HG03558 (cell line): ENCODE results near the gene TECPR2.
"Not testable (repeated sequence)": the region's sequence is repeated elsewhere in the genome, so short reads cannot be mapped to it uniquely, and the experiment has no call there.

Source experiments
- ATAC-seq: cut with Tn5 transposase; IDR thresholded peaks from one replicate; pipeline ENCODE4 v1.9.1; 2021; ENCODE audit warnings: moderate number of reproducible peaks; ENCODE audit not compliant: unreplicated experiment; ENCODE audit errors: extremely low read depth

The TECPR2 gene

DNA sequence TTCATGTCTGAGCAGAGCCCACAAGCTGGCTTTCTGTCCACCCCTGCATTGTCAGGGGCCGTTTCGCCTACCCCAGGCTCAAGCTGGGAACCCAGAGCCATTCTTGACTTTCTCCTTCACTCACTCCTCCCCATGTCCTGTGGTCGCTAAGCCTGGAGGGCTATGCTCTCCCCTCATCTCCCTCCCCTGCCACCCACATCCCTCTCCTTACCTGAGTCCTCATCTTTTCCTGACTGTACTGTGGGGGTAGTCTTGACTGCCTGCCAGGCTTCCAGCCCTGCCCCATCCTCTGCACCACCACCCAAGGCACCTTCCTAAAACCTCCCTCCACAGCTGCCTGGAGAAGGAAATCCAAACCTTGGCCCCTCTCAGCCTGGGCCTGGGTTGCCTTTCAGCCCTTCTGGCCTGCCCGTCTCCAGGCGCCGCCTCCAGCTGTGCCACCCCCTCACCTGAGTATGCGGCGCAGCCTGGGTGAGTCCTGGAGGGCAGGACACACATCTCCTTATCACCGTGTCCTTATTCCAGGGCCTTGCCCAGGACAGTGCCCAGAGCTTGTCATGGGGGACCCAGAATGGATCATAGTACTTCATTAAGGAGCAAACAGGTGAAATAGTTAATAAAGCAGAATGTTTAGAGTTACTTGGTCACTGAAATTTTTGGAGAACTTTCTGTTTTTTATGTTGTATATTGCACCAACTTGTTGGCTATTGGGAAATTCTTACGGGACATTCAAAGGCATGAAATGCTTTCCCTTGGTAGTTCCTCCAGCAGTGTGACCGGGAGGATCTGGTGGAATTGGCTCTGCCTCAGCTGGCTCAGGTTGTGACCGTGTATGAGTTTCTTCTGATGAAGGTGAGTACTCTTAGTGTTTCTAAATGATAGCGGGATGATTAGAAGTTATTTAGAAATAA is 28.7 kb upstream of the TECPR2 start:
- no peak for ATAC-seq

DNA sequence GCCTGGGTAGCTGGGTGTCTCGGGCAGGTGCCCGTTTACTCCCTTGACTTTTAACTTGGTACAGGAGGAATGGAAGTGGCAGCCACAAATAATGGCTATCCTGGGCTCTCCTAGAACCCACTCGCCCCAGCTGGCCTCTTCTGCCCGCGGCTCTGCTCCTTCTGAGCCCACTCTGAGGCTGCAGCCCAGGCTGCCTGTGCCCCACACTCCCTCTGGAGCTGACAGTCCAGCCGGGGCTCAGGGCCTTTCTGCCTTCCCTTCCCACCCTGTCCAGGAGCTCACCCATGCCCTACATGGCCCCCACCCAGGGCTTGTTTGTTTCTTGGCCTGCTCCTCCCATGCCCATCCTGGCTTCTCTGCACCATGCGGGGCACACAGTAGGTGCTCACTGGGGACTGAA is 27.6 kb upstream of the TECPR2 start:
- ATAC-seq = no peak

DNA sequence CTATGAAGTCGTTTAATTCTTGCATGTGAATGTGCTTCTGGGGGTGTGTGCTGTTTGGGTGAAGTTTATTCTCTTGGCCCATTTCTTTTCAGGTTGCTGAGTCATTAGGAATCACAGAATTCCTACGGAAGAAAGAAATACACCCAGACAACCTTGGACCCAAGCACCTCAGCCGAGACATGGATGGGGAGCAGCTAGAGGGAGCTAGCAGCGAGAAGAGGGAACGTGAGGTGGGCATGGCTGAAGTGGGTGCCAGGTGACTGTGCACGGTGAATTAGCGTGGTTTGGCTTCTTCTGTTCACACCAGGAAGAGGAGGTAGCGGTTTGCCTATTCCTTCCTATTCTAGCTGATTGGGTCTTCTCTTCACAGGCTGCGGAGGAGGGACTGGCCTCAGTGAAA is 24.0 kb upstream of the TECPR2 start:
- no peak for ATAC-seq

DNA sequence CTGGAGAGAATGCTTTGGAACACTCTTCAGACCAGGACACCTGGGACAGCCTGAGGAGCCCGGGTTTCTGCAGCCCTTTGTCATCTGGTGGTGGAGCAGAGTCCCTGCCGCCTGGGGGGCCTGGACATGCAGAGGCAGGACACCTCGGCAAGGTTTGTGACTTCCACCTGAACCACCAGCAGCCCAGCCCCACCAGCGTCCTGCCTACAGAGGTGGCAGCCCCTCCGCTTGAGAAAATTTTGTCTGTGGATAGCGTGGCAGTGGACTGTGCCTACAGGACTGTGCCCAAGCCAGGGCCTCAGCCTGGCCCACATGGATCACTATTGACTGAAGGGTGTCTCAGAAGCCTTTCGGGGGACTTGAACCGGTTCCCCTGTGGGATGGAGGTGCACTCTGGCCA is 21.2 kb upstream of the TECPR2 start:
- no peak for ATAC-seq

DNA sequence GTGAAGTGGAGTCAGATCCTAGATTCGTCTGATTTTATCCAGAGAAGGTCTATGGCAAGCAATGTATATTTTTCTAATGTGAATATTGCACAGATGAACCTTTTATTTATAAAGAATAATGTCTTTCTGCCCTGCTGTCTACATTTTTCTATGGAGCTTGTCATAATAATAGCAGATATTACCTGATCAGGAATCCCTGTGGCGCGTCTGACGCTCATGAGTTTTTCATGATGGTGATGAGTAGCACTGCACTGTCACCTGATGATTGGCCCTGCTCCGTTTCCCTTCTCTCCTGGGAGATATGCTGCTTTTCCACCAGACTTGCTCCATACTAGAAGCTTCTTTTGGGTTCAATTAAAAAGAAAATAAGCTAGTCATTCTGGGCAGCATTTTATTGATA is 20.5 kb upstream of the TECPR2 start:
- ATAC-seq = no peak

DNA sequence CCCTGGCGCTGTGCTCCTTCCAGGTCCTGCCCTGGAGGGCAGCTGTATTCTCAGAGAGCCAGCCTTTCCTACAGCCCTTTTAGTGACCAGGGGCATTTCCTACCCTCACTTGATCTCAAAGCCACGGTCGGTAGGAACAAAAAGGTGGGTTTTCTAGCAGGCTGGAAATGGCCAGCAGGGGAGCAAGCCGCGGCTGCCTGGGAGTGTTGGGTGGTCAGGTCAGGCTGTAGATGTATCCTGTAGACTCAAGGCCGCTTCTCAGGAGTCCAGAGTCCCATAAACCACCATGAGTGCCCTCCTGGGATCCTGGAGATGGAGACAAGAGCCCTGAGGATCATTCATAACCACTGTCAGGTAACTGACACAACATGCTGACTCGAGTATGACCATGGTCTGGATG is 18.7 kb upstream of the TECPR2 start:
- ATAC-seq = no peak

DNA sequence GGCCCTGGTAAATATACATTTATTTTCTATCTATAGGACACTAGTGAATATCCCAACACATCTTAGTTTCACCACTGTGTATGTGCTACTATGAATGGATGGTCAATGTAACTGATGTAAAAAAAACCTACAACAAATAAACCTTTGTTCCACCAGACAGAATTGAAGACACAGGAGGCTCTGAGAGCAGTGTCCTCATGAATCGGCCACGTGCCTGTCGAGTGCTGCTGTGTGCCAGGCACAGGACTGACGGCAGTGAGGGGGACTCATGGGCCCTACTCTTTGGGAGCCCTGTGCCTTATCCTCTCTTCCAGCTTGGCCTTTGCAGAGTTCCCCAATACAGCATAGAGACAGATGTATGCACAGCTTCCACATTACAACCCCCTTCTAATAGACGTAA is 18.3 kb upstream of the TECPR2 start:
- ATAC-seq = no peak

DNA sequence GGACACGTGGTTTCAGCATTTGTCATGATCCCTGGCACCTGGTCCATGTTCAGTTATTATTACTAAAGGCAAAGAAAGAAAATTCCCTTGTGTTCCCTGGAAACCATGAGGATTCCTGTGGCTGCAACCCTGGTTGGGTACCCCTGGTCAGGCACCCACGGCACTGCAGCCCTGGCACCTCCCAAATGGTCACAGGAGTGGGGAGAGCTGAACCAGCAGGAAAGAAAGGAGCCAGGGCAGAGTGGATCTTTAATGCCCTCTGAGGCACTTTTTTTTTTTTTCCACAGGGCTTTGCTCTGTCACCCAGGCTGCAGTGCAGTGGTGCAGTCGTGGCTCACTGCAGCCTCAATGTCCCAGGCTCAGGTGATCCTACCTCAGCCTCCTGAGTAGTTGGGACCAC is 17.5 kb upstream of the TECPR2 start:
- ATAC-seq = no peak

DNA sequence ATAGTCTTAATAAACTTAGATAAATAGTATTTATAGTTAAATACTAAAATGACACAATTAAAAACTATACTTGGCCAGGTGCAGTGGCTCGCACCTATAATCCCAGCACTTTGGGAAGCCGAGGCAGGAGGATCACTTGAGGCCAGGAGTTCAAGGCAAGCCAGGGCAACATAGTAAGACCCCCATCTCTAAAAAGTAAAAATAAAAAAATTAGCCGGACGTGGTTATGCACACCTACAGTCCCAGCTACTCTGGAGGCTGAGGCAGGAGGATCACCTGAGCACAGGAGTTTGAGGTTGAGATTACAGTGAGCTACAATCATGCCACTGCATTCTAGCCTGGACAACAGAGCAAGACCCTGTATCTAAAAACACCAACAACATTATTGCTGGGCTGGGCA is 16.1 kb upstream of the TECPR2 start:
- ATAC-seq = no peak

DNA sequence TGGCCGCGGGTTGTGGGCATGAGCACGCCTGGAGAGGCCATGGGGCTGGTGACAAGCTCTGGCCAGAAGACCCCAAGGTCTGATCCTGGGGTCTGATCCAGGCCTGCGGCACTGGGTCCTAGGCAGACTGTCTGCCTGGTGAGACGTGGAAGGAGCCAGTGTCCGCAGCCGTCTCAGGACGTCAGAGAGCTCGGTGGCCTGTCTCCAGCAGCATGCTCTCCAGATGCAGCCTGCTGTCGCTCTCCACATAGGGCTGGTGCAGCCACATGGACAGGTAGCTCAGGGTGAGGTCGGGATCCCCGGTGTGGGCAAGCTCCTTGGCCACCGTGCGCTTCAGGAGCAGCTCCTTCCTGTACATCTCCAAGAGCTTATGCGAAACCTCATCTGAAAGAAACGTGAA is 14.4 kb upstream of the TECPR2 start:
- no peak for ATAC-seq

DNA sequence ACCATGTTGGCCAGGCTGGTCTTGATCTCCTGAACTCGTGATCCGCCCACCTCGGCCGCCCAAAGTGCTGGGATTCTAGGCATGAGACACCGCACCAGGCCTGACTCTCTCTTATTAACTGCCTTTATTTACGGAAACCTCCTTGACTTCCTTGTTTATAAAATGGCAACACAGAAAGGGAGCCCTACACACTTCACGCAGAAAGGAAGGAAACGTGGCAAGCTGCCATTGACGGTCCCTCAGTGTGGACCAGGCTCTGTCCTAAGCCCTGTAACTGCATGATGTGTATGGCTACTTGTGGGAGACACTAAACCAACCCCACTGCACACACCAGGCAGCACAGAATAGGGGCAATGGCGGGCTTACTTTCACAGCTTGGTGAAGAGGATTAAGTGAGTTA is 11.7 kb upstream of the TECPR2 start:
- ATAC-seq = no peak

DNA sequence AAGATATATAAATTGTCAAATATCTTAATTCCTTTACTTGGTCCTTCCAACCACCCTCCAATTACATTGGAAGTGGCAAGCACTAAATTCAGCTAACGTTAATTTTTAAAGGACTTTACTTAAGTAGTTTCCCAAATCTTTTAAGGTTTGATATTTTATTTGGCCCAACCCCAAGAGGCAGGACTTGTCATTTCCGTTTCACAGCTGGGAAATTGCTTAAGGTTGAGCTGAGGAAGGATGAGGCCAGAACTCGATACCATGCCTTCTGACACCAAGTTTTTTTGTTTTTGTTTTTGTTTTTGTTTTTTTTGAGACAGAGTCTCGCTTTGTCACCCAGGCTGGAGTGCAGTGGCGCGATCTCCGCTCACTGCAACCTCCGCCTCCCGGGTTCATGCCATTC is 11.1 kb upstream of the TECPR2 start:
- ATAC-seq = not testable (repeated sequence)

DNA sequence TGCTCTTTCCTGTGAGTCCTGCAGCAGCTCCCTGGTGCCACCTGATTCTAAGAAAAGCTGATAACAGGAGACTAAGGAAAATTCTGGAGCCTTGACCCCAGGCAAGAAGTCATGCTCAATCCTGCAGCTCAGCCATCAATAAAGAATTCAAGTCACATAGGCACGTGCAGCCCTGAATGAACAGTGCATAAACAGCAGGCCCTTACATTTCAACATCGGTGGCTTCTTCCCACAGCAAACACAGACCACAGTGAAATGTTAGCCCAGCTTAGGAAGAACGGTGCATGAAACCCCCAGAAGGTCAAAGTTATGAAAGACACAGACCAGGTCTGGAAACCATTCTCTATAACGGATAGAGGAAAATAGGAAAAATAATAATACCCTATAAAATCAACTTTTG is 10.5 kb upstream of the TECPR2 start:
- no peak for ATAC-seq

DNA sequence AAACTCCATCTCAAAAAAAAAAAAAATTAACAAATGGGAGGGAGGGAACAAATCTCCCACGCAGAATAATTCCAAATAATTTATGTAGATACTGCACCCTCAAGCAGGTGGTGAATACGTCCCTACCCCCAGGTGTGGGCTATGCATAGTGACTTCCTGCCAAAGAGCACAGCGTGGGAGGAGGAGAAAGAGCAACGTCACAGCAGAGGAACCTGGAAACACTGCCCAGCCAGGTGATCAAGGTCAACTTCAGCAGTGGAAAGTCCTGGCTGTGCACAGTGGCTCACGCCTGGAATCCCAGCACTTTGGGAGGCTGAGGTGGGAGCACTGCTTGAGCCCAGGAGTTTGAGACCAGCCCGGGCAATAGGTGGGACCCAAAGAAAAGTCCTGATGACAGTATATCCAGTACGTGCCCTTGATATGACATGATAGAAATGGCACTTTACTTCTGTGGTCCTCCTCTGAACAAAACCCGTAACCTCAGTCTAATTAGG is 9.6 kb upstream of the TECPR2 start:
- ATAC-seq = no peak

DNA sequence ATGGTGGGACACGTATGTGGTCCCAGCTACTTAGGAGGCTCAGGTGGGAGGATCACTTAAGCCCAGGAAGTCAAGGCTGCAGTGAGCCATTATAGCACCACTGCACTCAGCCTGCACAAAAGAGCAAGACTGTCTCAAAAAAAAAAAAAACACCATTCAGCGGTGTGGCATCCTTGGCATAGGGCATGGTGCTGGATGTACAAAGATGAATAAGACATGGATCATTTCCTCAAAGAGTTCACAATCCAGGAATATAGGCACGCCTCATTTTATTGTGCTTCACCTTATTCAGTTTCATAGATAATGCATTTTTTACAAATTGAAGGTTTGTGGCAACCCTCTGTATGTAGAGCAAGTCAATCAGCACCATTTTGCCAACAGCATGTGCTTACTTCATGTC is 6.5 kb upstream of the TECPR2 start:
- no peak for ATAC-seq

DNA sequence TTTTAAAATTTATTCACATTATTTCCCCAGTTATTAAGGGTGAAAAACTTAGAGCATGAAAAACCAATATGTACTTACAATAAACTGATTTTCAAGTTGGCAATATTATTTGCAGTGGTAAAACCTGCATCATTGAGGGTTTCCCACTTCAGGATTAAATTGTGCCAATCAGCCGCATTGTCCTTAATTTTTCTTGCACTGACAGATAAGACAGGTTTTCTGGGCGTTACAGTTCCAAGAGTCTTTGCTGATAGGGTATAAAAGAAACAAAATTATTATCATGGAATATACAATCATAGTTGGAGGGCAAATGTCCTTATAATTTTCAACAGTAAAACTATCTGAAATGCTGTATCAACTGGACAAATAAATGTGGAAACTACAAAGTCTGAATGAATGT is 3.4 kb upstream of the TECPR2 start:
- no peak for ATAC-seq

DNA sequence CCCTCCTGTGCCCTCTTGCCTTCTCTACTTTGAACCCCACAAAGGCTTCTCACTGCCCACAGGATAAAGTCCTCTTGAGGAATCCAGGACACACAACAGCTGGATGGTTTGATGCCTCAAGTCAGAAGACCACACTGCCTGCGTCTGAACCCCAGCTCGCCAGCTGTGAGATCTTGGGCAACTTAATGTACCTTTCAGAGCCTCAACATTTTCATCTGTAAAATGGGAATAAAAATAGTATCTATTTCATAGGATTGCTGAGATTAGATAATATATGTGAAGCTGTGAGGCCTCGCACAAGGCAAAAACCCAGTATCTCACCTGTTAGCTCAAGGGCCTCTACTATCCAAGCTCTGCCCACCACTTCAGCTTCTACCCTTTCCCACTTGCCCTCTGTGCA is 2.4 kb upstream of the TECPR2 start:
- ATAC-seq = no peak

DNA sequence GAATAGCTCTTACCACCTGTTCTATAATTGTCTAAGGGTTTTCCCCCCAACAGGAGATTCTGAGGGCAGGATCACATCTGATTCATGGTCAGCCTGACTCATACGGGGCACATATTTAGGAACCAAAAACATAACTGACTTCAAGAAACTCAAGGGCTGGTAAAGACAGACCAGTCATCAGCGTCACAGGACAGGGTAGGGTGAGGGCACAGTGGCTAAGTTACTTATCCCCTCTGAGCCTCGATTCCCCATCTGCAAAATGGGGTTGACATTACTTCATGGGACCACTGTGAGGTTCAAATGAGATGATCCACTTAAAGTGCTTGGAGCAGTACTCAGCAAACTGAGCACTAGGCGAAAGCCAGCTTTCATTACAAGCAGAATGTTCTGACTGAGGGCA is 657 bp upstream of the TECPR2 start:
- ATAC-seq = peak; percentile 56

DNA sequence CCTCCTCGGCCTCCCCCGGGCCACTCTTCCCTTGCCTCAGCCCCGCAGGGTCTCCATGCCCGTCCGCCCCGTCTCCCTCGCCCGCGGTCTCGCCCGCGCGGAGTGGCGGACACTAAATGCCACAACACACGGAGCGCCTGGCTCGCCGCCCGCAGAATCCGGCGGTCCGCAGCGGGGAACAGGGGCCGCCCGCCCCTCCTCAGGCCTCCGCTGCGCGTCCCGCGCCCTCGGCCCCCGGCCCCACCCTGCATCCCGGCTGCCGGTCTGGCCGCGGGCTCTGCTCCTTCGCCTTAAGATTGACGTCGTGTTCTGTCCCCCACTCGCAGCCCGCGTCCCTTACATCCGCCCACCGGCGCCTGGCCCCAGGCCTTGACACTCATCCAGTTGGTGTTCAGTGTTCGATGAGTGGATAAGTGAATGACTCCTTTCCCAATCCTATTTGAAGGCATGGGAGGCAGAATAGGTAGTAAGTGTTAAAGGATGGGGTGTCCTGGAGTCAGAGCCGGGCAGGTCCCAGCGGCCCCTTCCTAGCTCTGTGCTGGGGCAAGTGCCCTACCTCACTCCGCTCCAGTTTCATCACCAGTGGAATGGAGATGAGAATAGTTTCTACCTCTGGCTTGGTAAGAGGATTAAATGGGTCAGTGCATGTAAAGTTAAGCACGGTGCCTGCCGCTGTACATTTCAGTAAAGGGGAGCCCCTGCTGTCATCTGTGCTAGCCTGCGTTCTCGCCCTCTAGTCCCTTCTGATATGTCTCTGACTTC is 622 bp downstream of the TECPR2 start:
- ATAC-seq = no peak

DNA sequence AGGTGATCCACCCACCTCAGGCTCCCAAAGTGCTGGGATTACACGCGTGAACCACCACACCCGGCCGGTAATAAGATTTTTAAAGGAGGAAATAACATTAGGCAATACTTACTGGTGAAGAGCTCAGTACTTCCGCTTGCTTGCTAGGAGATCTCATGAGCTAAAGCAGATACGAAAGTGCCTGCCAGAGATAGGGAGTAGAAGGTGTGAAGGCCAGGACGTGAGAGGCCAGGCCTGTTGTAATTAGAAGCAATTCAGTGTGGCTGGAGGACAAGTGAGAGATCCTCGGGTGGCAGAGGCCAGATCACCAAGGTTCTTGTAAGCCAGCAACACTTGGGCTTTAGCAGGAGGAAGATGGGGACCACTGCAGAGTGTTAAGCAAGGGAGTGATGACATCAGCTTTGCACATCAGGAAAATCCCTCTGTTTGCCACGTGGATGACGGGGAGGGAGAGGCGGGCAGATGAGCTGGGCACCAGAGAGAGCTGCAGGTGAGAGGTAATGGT is 7.6 kb downstream of the TECPR2 start:
- no peak for ATAC-seq

DNA sequence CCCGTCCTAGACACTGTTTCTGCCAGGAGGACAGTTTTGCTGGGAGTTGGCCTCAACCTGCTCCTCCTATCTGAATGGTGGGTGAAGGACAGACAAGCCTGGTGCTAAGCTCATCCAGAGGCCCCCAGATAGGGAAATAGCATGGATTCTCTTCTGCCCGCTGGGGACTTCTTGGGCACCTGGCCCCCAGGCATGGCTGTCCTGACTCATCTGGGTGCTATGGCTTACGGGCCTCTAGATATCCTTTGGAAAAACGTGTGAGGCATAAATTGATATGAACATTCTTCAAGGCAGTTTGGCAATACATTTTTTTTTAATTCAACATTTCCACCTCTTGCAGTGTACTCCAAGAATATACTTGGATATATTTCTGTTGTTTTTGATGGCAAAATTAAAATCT is 8.6 kb downstream of the TECPR2 start:
- no peak for ATAC-seq
